Measurements from ENCODE around the gene PLA1A. TPM values are rescaled to one million over a fixed set of nuclear protein-coding genes. Genes with fewer than 3 reads are reported as not detected.

Gene PLA1A
- total and polyA plus RNA-seq, 10 of the 15 experiments (the other 5 are each of a cell fraction or from before 2014, with no cell fraction given), result 2.9 to 106 (median 4.8) TPM

DNA sequence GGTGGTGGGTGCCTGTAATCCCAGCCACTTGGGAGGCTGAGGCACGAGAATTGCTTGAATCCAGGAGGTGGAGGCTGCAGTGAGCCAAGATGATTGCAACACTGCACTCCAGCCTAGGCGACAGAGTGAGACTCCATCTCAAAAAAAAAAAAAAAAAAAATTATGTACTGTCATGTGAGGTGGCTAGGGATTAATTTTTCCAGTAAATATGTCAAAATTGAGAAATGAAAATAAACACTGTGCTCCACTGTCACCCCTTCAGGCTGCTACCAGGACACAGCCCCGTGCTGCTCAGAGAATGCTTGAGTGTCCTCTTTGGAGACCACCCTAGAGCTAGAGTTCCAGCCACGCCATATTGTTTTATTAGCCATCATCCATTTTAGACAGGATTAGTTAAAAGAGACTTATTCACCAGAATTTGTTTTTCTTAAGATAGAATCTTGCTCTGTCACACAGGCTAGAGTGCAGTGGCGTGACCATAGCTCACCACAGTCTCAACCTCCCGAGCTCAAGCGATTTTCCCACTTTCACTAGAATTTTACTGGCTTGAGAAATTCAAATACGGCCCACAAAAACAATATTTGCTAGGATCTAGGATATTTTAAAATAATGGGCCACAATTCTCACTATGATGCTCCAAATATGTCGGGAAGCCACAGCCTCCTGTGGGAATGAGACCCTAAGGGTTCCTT is 38.9 kb upstream of the PLA1A start (continued):
- TF ChIP-seq, protein P1, sequence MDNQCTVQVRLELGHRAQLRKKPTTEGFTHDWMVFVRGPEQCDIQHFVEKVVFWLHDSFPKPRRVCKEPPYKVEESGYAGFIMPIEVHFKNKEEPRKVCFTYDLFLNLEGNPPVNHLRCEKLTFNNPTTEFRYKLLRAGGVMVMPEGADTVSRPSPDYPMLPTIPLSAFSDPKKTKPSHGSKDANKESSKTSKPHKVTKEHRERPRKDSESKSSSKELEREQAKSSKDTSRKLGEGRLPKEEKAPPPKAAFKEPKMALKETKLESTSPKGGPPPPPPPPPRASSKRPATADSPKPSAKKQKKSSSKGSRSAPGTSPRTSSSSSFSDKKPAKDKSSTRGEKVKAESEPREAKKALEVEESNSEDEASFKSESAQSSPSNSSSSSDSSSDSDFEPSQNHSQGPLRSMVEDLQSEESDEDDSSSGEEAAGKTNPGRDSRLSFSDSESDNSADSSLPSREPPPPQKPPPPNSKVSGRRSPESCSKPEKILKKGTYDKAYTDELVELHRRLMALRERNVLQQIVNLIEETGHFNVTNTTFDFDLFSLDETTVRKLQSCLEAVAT (IDR thresholded peaks at IDR 0.05), result peak; percentile 63

DNA sequence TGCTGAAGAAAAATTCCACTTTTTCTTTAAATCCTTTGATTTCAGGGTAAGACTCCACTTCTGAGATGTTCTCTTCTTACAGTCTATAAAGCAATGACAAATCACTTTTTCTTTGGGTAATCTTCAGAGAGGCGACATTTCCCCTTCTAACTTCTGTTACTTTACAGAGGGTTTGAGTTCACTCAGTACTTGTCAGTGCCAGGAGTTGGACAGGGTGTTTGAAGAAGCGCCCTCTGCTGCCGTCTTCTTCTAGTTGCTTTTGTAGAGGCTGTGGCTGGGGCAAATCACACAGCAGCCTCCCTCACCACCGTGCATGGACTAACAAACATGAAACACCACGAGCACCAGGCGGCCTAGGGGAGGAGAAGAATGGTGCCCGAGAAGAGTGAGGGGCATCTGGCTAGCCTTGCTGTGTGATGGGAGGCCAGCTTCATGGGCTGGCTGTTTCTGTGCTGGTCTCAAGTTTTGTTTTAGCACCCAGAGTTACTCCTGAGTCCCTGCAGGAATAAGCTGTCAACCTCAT is 38.2 kb upstream of the PLA1A start, which contains the start of gene CD80:
Gene CD80 (minus strand): TSS at position 174 of the 523 bp plus-strand sequence. CDS start 1,886 bp downstream, outside the sequence.
- in situ Hi-C loops (cut with MboI), result no loop called here
- RAD21 ChIA-PET (ENCODE audit: unreplicated experiment), result interaction anchor here (0.7 to 11.9 kb wide), 24 partner anchors 8 to 266 kb away, joined by 3 to 239 read pairs (median 5); partner anchors contain the start of genes ADPRH, COX17, PLA1A and TMEM39A
- H3K27ac ChIP-seq (ENCODE audit: control insufficient read depth, insufficient read depth), result peak within 1 kb of the TSS; percentile 98
- TF ChIP-seq SMC3 (IDR thresholded peaks at IDR 0.05; ENCODE audit: borderline replicate concordance, low read length) (peak; percentile 76), SIX5 (IDR thresholded peaks at IDR 0.05; ENCODE audit: low read depth, low read length, severe bottlenecking) (no peak), GABPA (IDR thresholded peaks at IDR 0.05; ENCODE audit: low read depth) (no peak), RAD21 (IDR thresholded peaks at IDR 0.05; ENCODE audit: insufficient read depth, low read depth, low read length) (peak; percentile 67), WRNIP1 (IDR thresholded peaks at IDR 0.05; ENCODE audit: borderline replicate concordance, low read depth, low read length) (no peak), ZNF622 (IDR thresholded peaks at IDR 0.05) (no peak), RUNX3 (IDR thresholded peaks at IDR 0.05; ENCODE audit: low read length) (peak; percentile 42), POLR2AphosphoS5 (IDR thresholded peaks at IDR 0.05; ENCODE audit: low read length) (peak; percentile 71), CBFB (IDR thresholded peaks at IDR 0.05; ENCODE audit: low read depth) (no peak; the same call in 1 of the 2 replicates), ASH2L (IDR thresholded peaks at IDR 0.05; ENCODE audit: borderline replicate concordance, low read depth) (no peak), RB1 (IDR thresholded peaks at IDR 0.05; ENCODE audit: borderline replicate concordance) (no peak), PML (IDR thresholded peaks at IDR 0.05; ENCODE audit: low read length) (peak; percentile 71), LARP7 (IDR thresholded peaks at IDR 0.05) (no peak), TAF1 (IDR thresholded peaks at IDR 0.05; ENCODE audit: borderline replicate concordance, low read depth, low read length) (0 out of 2 replicates have a peak, but pooled peaks have one; percentile 54)
- TF ChIP-seq, protein P2, sequence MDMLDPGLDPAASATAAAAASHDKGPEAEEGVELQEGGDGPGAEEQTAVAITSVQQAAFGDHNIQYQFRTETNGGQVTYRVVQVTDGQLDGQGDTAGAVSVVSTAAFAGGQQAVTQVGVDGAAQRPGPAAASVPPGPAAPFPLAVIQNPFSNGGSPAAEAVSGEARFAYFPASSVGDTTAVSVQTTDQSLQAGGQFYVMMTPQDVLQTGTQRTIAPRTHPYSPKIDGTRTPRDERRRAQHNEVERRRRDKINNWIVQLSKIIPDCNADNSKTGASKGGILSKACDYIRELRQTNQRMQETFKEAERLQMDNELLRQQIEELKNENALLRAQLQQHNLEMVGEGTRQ (IDR thresholded peaks at IDR 0.05; ENCODE audit: borderline replicate concordance, low read depth, low read length), result no peak
- TF ChIP-seq, protein P3, sequence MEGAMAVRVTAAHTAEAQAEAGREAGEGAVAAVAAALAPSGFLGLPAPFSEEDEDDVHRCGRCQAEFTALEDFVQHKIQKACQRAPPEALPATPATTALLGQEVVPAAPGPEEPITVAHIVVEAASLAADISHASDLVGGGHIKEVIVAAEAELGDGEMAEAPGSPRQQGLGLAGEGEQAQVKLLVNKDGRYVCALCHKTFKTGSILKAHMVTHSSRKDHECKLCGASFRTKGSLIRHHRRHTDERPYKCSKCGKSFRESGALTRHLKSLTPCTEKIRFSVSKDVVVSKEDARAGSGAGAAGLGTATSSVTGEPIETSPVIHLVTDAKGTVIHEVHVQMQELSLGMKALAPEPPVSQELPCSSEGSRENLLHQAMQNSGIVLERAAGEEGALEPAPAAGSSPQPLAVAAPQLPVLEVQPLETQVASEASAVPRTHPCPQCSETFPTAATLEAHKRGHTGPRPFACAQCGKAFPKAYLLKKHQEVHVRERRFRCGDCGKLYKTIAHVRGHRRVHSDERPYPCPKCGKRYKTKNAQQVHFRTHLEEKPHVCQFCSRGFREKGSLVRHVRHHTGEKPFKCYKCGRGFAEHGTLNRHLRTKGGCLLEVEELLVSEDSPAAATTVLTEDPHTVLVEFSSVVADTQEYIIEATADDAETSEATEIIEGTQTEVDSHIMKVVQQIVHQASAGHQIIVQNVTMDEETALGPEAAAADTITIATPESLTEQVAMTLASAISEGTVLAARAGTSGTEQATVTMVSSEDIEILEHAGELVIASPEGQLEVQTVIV (IDR thresholded peaks at IDR 0.05; ENCODE audit: borderline replicate concordance, partially characterized antibody), result no peak

More for the DNA sequence above, 38.2 kb upstream of the PLA1A start, which contains the start of gene CD80:
- CTCF ChIA-PET, result interaction anchor here (0.7 to 6.0 kb wide), 31 partner anchors 10 to 677 kb away, joined by 3 to 60 read pairs (median 5); partner anchors contain the start of genes ARHGAP31, TIMMDC1 and TMEM39A
- WGBS (ENCODE audit: insufficient coverage, insufficient replicate concordance, low lambda C conversion rate, missing lambda C conversion rate), result 0% methylated on average over 7 of the region's 7 CpGs
- POLR2A ChIA-PET, result interaction anchor here (0.6 to 6.4 kb wide), 18 partner anchors 9 to 137 kb away, joined by 3 to 104 read pairs (median 5); partner anchors contain the start of genes ADPRH, COX17, PLA1A and TIMMDC1
- peak; percentile 72 for ATAC-seq
- Histone ChIP-seq H3K4me3 (peak within 1 kb of the TSS; percentile 76), H3K9me3 (replicated peaks; ENCODE audit: control insufficient read depth, insufficient read depth, low read length) (peaks cover 2% of the 10 kb centered on the region; the same call in 2 of the 3 replicates), H4K20me1 (ENCODE audit: control insufficient read depth, insufficient read depth) (no peaks in the 10 kb centered on the region), H3K4me1 (ENCODE audit: control insufficient read depth, insufficient read depth, low read length) (peaks cover 22% of the 10 kb centered on the region), H3K36me3 (ENCODE audit: control insufficient read depth in 2 of 2, insufficient read depth in 2 of 2, low read length in 1 of 2) (peaks cover 0 to under 1% of the 10 kb centered on the region in 2 experiments; a peak in 1 of 4 replicates), H3K4me2 (ENCODE audit: control insufficient read depth, insufficient read depth) (peak within 1 kb of the TSS; percentile 98), H2AFZ (ENCODE audit: control insufficient read depth, low read depth, low read length) (peak within 1 kb of the TSS; percentile 67), H3K27me3 (replicated peaks in 1 of 2; ENCODE audit: control insufficient read depth in 2 of 2, insufficient read depth in 2 of 2, low read length in 1 of 2) (no peaks in the 10 kb centered on the region), H3K79me2 (ENCODE audit: control insufficient read depth, insufficient read depth, low read length) (peaks cover 80% of the 10 kb centered on the region), H3K9ac (ENCODE audit: control insufficient read depth, insufficient read depth, low read length) (peak within 1 kb of the TSS; percentile 99)
- peak; percentile 82 for DNase-seq (ENCODE audit: low read depth, low spot score)
- no TSS peak for BruUV-seq (replicated peaks)
- intact Hi-C loops (cut with micrococcal nuclease; ENCODE audit: unreplicated experiment), result loop anchor here (1.0 to 10.0 kb wide), 7 partner anchors 61 to 535 kb away; partner anchors contain the start of genes COX17, GSK3B, POGLUT1 and TIMMDC1
- FAIRE-seq, result no peak
- SMC1A ChIA-PET (ENCODE audit: uncharacterized antibody, unreplicated experiment), result interaction anchor here (0.9 to 8.9 kb wide), 24 partner anchors 9 to 290 kb away, joined by 3 to 151 read pairs (median 6); partner anchors contain the start of genes ADPRH, COX17 and PLA1A

Data from GM12878 (cell line).